Astrocyte of the hippocampus (primary cell): Measurements from ENCODE around the gene AK6.
A peak's percentile ranks its signal among the peaks of the same experiment; 100 is the strongest.
"Not testable (repeated sequence)": the region's sequence is repeated elsewhere in the genome, so short reads cannot be mapped to it uniquely, and the experiment has no call there.

Experiments
- DNase-seq: peaks from one replicate; pipeline ENCODE4 v3.0.0; 2011; ENCODE audit warnings: low read depth, low spot score

Gene AK6

DNA sequence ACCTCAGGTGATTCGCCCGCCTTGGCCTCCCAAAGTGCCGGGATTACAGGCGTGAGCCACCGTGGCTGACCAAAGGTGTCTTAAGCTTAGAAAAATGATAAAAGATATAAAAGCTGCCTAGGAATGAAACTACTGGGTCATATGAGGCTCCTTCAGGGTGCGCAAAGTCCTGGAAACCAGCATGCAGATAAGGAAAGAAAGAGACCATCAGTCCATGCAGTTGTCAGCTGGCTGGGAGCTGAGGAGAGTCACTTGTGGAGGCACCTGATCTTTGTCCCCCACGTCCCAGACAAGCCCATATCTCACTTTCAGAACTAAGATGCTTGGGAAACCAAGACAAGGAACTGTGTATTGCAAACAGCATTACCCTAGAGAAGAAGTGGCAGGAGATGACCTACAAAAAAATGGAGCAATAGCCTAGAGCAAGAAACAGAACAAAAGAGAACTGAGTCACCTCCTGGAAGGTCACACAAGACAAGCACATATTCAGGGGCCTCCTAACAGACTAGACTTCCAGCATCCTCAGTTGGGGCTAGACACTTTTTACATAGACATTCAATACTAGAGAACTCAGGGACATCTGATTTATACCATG is 33.9 kb downstream of the AK6 start:
- no peak for DNase-seq

DNA sequence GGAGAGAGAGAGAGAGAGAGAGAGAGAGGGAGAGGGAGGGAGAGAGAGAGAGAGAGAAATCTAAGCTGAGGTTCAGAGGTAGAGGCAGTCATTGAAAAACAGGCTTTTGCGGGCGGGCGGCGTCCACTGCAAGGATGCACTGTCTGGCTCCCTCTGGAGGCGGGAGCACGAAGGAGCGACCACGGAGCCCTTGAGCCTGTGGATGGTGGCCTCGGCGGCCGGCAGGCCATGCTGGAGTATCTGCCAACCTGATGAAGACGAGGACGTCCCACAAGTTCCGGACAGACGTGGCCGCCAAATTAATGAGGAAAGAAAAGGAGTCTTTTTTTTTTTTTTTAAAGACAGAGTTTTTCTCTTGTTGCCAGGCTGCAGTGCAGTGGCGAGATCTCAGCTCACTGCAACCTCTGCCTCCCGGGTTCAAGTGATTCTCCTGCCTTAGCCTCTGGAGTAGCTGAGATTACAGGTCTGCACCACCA is 34.5 kb downstream of the AK6 start:
- DNase-seq: peak; percentile 93

DNA sequence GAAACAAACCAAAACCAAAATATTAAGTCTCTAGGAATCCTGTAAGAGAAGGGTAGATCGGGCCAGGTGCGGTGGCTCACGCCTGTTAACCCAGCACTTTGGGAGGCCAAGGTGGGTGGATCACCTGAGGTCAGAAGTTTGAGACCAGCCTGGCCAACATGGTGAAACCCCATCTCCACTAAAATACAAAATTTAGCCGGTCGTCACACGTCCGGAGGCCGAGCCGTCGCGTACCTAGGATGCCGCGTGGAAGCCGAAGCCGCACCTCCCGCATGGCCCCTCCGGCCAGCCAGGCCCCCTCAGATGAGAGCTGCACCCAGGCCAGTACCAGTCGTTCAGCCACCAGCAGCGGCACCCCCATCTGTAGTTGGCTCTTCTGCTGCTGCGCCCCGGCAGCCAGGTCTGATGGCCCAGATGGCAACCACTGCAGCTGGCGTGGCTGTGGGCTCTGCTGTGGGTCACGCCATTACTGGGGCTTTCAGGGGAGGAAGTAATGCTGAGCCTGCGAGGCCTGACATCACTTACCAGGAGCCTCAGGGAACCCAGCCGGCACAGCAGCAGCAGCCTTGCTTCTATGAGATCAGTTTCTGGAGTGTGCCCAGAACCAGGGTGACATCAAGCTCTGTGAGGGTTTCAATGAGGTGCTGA is 35.5 kb downstream of the AK6 start:
- DNase-seq: not testable (repeated sequence)

DNA sequence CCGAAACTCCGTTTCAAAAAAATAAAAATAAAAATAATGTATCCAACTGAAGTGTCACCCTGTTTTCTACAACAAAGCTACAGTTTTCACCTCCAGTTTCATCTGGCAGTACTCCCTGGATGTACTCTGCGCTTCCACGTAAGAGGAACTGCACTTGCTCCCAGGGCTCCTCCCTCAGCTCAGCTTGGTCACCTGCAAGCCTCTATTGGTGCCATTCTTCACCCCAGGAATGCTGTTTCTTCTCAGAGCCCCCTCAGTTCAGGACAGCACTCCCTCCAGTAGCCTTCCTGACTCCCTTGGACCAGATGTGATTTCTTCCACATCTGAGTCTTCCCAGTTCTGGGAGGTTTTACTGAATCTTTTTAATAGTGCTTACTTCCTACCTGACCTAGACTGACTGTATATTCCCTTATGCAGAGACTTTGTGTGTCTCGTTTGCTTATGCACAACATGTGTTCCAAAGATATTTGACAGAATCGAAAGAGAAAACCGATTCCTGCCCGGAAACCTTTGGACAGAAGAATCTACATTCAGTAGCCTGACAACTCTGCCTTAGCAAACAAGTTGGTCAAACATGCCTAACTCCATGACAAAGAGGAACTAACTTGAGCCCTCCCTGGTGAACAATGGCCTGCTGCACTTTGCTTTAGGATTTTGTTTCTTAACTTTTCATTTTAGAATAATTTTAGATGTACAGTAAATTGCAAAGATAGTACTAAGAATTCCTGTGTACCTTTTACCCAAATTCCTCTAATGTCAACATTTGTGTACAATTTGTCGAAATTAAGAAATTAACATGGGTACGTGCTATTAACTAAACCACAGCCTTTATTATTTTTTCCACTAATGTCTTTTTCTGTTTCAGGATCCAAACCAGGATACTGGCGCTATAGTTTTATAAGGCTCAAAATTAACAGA is 37.5 kb downstream of the AK6 start:
- DNase-seq: no peak

DNA sequence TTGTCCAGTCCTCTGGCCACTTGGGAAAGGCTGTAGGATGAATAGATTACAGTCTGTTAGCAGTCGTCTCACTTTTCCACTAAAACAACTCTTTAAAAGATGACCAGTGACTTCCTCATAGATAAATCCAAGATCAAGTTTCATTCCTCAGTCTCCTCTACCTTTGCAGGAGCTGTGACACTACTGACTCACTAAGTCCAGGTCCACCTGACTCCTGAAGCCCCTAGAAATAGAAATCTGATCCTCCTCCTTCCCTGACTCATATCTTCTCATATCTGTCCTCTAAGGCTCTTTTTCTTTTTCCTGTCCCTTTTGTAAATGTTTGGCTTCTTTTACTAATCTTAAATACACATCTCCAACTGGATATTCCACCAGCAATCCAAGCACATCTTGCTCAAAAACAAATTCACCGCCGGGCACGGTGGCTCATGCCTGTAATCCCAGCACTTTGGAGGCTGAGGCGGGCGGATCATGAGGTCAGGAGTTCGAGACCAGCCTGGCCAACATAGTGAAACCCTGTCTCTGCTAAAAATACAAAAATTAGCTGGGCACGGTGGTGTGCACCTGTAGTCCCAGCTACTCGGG is 39.3 kb downstream of the AK6 start:
- no peak for DNase-seq

DNA sequence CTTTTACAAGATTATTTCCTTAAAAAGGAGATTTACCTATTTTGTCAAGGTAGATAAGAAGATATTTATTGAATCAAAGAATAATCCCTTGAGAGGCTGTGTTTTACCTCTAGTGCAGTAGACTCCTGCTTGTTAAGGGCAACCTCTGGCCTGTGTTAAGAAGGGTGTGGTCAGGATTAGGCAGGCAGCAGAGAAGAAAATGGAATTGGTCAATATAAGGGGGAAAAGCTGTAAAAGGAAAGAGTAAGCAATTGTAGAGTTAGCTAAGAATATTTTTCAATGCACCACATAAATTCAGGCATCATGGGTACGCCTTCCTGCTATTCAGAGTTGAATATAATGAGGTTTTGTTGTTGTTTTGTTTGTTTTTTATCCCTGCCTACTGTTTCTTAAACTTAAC is 43.0 kb downstream of the AK6 start:
- DNase-seq: no peak

DNA sequence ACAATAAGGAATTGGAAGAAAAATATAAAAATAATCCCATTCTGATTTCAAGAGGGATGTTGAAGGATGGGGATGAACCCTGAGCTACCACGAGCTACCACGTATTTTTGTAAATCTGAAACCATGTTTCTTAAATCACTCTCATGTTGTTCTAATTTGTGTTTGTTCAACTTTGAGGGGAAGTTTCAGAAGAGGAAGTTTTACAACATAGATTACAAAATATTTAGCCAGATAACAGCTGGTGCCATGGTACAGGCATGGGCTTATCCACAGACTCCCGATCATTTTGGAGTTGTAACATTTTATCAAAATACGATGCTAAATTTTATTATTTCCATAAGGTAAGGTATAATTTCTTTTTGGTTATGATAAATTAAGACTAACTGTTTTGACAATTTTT is 51.9 kb downstream of the AK6 start:
- DNase-seq: no peak

DNA sequence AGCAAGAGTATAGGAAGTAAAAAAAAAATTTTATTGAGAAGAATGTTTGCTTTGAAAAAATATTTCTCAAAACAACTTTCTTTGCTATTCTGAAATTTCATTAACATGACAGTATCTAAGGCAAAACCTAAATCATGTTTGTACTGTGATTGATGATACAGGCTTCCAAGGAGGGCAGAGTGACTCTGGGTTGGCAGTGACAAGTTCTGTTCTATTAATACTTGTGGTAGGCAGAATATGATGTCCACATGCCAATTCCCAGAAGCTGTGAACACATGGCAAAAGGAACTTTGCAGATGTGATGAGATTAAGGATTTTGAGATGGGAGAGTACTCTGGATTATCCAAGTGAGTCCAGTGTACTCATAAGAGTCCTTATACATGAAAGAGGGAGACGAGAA is 53.3 kb downstream of the AK6 start:
- no peak for DNase-seq

DNA sequence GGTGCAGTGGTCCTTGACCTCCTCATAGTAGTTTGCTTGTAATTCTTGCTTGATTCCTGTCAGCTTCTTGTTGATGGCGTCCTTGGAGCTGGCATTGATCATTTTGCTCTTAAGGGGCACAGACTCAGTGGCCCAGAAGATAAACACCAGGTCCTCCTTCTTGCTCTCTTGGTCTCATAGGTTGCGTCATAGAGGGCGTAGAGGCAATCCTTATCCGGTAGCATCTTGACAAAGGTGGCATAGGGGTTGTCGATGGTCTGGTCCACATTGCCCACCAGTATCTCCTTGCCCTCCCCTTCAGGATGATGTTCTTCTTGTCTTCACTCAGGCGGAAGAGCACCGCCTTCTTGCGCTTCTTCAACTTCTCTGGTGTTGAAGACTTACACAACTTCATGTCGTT is 55.9 kb downstream of the AK6 start:
- no peak for DNase-seq

DNA sequence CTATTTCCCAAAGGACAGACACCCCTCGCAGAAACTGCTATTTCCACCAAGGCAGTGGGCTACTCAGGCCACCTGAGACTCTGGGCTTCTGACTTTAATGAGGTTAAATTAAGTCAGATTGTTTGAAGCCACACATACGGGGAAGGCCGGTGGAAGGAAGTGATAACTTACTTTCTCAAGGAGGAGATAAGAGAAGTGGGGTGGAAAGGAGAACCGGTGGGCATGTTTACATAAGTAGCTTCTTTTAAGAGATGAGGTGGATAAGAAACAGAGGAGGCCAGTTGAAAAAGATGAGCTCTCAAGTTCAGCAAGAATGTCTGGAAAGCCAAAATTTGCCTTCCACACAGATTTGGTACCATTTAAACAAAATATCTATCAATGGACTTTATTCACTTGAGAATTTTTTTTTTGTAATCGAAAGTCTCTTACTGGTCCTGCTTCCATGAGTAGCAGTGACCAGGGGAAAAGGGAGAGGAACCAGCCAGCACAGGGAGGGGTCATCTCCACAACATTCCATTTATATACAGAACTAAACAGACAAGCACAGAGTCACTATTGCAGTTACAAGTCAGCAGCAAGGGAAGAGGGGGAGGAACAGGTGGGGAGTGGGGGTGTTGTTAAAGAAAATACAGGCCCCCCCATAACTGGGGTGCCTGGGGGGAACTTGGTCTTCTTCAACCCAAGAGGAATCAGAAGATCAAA is 56.7 kb downstream of the AK6 start:
- DNase-seq: no peak

DNA sequence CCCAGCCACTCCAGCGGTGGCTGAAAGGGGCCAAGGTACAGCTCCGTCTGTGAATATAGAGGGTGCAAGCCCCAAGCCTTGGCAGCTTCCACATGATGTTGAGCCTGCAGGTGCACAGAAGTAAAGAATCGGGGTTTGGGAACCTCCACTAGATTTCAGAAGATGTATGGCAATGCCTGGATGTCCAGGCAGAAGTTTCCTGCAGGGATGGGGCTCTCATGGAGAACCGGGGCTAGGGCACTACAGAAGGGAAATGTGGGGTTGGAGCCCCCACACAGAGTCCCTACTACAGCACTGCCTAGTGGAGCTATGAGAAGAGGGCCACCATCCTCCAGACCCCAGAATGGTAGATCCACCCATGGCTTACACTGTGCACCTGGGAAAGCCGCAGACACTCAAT is 59.9 kb downstream of the AK6 start:
- DNase-seq: no peak

DNA sequence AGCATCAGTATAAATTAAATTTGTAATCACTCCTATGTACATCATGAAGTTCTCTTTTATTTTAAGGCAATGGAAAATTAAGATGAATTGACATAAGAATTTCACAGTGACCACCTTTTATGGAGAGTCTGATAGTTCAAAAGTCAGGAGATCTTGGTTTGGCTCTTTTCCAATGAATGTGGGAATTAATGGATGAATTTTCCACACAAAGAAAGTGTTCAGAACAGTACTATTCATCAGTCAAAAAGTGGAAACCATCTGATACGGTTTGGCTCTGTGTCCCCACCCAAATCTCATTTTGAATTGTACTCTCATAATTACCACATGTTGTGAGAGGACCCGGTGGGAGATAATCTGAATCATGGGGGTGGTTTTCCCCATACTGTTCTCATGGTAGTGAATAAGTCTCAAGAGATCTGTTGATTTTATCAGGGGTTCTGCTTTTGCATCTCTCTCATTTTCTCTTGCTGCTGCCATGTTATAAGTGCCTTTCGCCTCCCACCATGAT is 61.2 kb downstream of the AK6 start:
- DNase-seq: no peak

DNA sequence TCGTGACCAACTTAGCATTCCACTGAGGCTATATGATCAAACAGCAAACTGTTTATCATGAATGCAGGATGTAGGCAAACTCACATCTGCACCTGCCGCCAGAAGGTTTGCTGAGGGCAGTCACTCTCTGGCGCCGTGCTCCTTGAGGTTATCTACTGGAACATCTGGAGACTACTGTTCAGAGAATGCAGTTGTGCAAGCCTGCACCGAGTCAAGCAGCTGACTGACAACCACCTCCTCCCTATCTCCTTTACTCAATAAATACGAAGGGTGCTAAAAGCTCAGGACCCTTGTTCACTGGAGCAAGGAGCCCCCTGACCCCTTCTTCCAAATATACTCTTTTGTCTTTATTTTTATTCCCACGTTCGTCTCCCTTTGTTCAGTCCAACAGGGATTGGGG is 63.8 kb downstream of the AK6 start:
- DNase-seq: no peak
